HG02943 (cell line): ENCODE measurements around the gene OR52D1.

Experiments used
- ATAC-seq: cut with Tn5 transposase; IDR thresholded peaks from one replicate; pipeline ENCODE4 v1.9.1; 2021; ENCODE audit warnings: mild to moderate bottlenecking, low read depth, moderate library complexity; ENCODE audit not compliant: unreplicated experiment

OR52D1 gene

GRCh38 chr11:5508605-5509004, 20.1 kb downstream of the OR52D1 start:
- ATAC-seq, result no peak

- no peak for ATAC-seq
Observed at GRCh38 chr11:5509803-5510202, 21.3 kb downstream of the OR52D1 start, which contains the start of gene UBQLN3. TSS of gene UBQLN3 (minus strand) at chr11:5509957. CDS start at chr11:5509558, 399 bp downstream.

- ATAC-seq, result no peak
Observed at GRCh38 chr11:5514841-5515240, 26.4 kb downstream of the OR52D1 start.

GRCh38 chr11:5516599-5516998, 28.1 kb downstream of the OR52D1 start, which contains the start of gene UBQLNL:
TSS of gene UBQLNL (minus strand) at chr11:5516699. CDS start at chr11:5516441, 258 bp downstream.
- ATAC-seq, result no peak

GRCh38 chr11:5521540-5521939, 33.1 kb downstream of the OR52D1 start:
- ATAC-seq, result no peak

- ATAC-seq, result no peak
Observed at GRCh38 chr11:5522308-5522707, 33.8 kb downstream of the OR52D1 start.

GRCh38 chr11:5524756-5525155, 36.3 kb downstream of the OR52D1 start:
- no peak for ATAC-seq

GRCh38 chr11:5527716-5528115, 39.2 kb downstream of the OR52D1 start:
- no peak for ATAC-seq

GRCh38 chr11:5528495-5528894, 40.0 kb downstream of the OR52D1 start:
- no peak for ATAC-seq

- no peak for ATAC-seq
Observed at GRCh38 chr11:5531053-5531831, 42.8 kb downstream of the OR52D1 start.

GRCh38 chr11:5534046-5534445, 45.6 kb downstream of the OR52D1 start:
- no peak for ATAC-seq

- no peak for ATAC-seq
Observed at GRCh38 chr11:5536482-5536881, 48.0 kb downstream of the OR52D1 start.
